SK-N-SH (cell line): ENCODE data around the gene WDR27. TPM values are rescaled to one million over a fixed set of nuclear protein-coding genes. Genes with fewer than 3 reads are reported as not detected.

Experiments used
- CTCF ChIA-PET: fragments of 300-600, 350-600 bp; formaldehyde crosslinking; extraction: SDS; loops from one replicate; lab custom pipeline; 2021; lab: Yijun Ruan, JAX
- POLR2A ChIA-PET: fragments of 350-600 bp; sonication (Branson Sonifier 250); formaldehyde crosslinking; extraction: SDS; loops from one replicate; lab custom pipeline; 2020; ENCODE audit warnings: antibody characterized with exemption, inconsistent platforms; lab: Yijun Ruan, JAX
- DNase-seq: peaks from one replicate; pipeline ENCODE4 v3.0.0; 2012
- H2AFZ ChIP-seq: fragments of 200-600 bp; sonication (generic); 2 replicates; pipeline ENCODE4 v1.8.1; 2016; ENCODE audit warnings: antibody characterized with exemption, mild to moderate bottlenecking, low read depth
- H3F3A ChIP-seq: fragments of 200-600 bp; sonication (generic); replicated peaks from 2 replicates; pipeline ENCODE3; 2016; ENCODE audit warnings: antibody characterized with exemption, mild to moderate bottlenecking; ENCODE audit not compliant: insufficient read depth
- H3K27ac ChIP-seq, 2 experiments: fragments of 200-500 bp in 1 of 2; fragments of 200-600 bp in 1 of 2; sonication (Bioruptor generic) in 1 of 2; sonication (generic), shearing (Covaris generic) in 1 of 2; 2 replicates each; pipeline versions ENCODE4 v1.5.1 to v1.6.1; 2014 to 2016; ENCODE audit warnings: low read depth in 2 of 2, inconsistent platforms in 1 of 2, low read length in 1 of 2, mild to moderate bottlenecking in 1 of 2, mixed read lengths in 1 of 2
- H3K27me3 ChIP-seq: fragments of 200-600 bp; sonication (generic), shearing (Covaris generic); 2 replicates; pipeline ENCODE4 v1.6.1; 2016; ENCODE audit warnings: mixed run types; ENCODE audit not compliant: insufficient read depth
- H3K36me3 ChIP-seq, 2 experiments: fragments of 200-500 bp in 1 of 2; fragments of 200-600 bp in 1 of 2; sonication (Bioruptor generic) in 1 of 2; sonication (generic) in 1 of 2; replicated peaks in 1 of 2; 2 replicates each; pipeline versions ENCODE3 to v1.5.1; 2014 to 2016; ENCODE audit warnings: low read length in 1 of 2, mild to moderate bottlenecking in 1 of 2; ENCODE audit not compliant: insufficient read depth in 2 of 2, control insufficient read depth in 1 of 2
- H3K4me1 ChIP-seq, 2 experiments: fragments of 200-500 bp in 1 of 2; fragments of 200-600 bp in 1 of 2; sonication (Bioruptor generic) in 1 of 2; sonication (generic), shearing (Covaris generic) in 1 of 2; 2 replicates each; pipeline versions ENCODE4 v1.5.1 to v1.6.1; 2014 to 2016; ENCODE audit warnings: low read depth in 1 of 2, low read length in 1 of 2, mixed run types in 1 of 2; ENCODE audit not compliant: insufficient read depth in 2 of 2, control insufficient read depth in 1 of 2
- H3K4me2 ChIP-seq: fragments of 200-600 bp; sonication (generic), shearing (Covaris generic); 2 replicates; pipeline ENCODE4 v1.6.1; 2017; ENCODE audit warnings: mixed run types
- H3K4me3 ChIP-seq, 2 experiments: fragments of 200-500 bp in 1 of 2; fragments of 200-600 bp in 1 of 2; sonication (Bioruptor generic) in 1 of 2; sonication (generic), shearing (Covaris generic) in 1 of 2; 2 replicates each; pipeline versions ENCODE4 v1.5.1 to v1.8.1; 2014 to 2016; ENCODE audit warnings: low read depth in 2 of 2, inconsistent platforms in 1 of 2, low read length in 1 of 2, mild to moderate bottlenecking in 1 of 2, mixed read lengths in 1 of 2, moderate library complexity in 1 of 2
- H3K79me2 ChIP-seq: fragments of 200-600 bp; sonication (generic); 2 replicates; pipeline ENCODE4 v1.8.1; 2017; ENCODE audit warnings: mild to moderate bottlenecking; ENCODE audit not compliant: insufficient read depth
- H3K9ac ChIP-seq: fragments of 200-600 bp; sonication (generic); 2 replicates; pipeline ENCODE4 v1.6.1; 2017; ENCODE audit warnings: mixed run types
- H3K9me2 ChIP-seq: fragments of 200-600 bp; sonication (generic); 2 replicates; pipeline ENCODE4 v1.6.1; 2017; ENCODE audit warnings: mixed run types
- H3K9me3 ChIP-seq: fragments of 200-600 bp; sonication (generic); 2 replicates; pipeline ENCODE4 v1.6.1; 2017; ENCODE audit warnings: mixed run types, mild to moderate bottlenecking, moderate library complexity
- H4K20me1 ChIP-seq: fragments of 200-600 bp; sonication (generic); 2 replicates; pipeline ENCODE4 v1.6.1; 2017; ENCODE audit warnings: mild to moderate bottlenecking, mixed run types; ENCODE audit not compliant: insufficient read depth
- EP300 ChIP-seq, 2 experiments: IDR thresholded peaks; 2 replicates each; pipeline versions ENCODE4 v1.4.0 to v1.6.1; 2012; ENCODE audit warnings: borderline replicate concordance in 1 of 2, low read depth in 1 of 2, low read length in 1 of 2
- EZH2phosphoT487 ChIP-seq: fragments of 200-600 bp; sonication (generic); IDR thresholded peaks from 2 replicates; pipeline ENCODE4 v1.6.1; 2017; ENCODE audit warnings: low read depth, mixed run types, mild to moderate bottlenecking, antibody characterized with exemption, moderate library complexity, borderline replicate concordance
- FOSL2 ChIP-seq: IDR thresholded peaks from 2 replicates; pipeline ENCODE4 v1.4.0; 2012; ENCODE audit warnings: low read depth, mild to moderate bottlenecking, moderate library complexity, borderline replicate concordance
- FOXJ3 ChIP-seq: sonication (generic); formaldehyde crosslinking; IDR thresholded peaks from 2 replicates; pipeline ENCODE4 v1.5.1; 2020; ENCODE audit warnings: mild to moderate bottlenecking, missing genetic modification reagents
- GABPA ChIP-seq: IDR thresholded peaks from 2 replicates; pipeline ENCODE4 v1.4.0; 2012; ENCODE audit warnings: low read depth, mild to moderate bottlenecking
- GATA2 ChIP-seq: sonication (generic); formaldehyde crosslinking; IDR thresholded peaks from 2 replicates; pipeline ENCODE4 v1.5.0; 2020; ENCODE audit warnings: mild to moderate bottlenecking, missing genetic modification reagents
- JUND ChIP-seq: IDR thresholded peaks from 2 replicates; pipeline ENCODE4 v1.4.0; 2012
- MEF2A ChIP-seq: IDR thresholded peaks from 2 replicates; pipeline ENCODE4 v1.4.0; 2012; ENCODE audit warnings: low read depth, borderline replicate concordance
- POLR2AphosphoS5 ChIP-seq: IDR thresholded peaks from 2 replicates; pipeline ENCODE4 v1.6.1; 2012; ENCODE audit warnings: low read depth, low read length
- RAD21 ChIP-seq: IDR thresholded peaks from 2 replicates; pipeline ENCODE4 v1.6.1; 2012; ENCODE audit warnings: mild to moderate bottlenecking, low read length
- RFX5 ChIP-seq: IDR thresholded peaks from 2 replicates; pipeline ENCODE4 v1.6.1; 2012; ENCODE audit warnings: mild to moderate bottlenecking, improper control_type of control experiment, low read length
- RXRA ChIP-seq: IDR thresholded peaks from 2 replicates; pipeline ENCODE4 v1.4.0; 2012; ENCODE audit warnings: low read depth, mild to moderate bottlenecking, borderline replicate concordance
- SIN3A ChIP-seq: IDR thresholded peaks from 2 replicates; pipeline ENCODE4 v1.6.1; 2012; ENCODE audit warnings: low read depth, mild to moderate bottlenecking, low read length, moderate library complexity, borderline replicate concordance
- SMC3 ChIP-seq: IDR thresholded peaks from 2 replicates; pipeline ENCODE4 v1.6.1; 2012; ENCODE audit warnings: low read depth, low read length, improper control_type of control experiment
- TAF1 ChIP-seq: IDR thresholded peaks from 2 replicates; pipeline ENCODE4 v1.6.1; 2012; ENCODE audit warnings: low read depth, mild to moderate bottlenecking, low read length, moderate library complexity, borderline replicate concordance
- TCF12 ChIP-seq: IDR thresholded peaks from 2 replicates; pipeline ENCODE4 v1.4.0; 2012
- WGBS: methylation state at CpG from one replicate; pipeline ENCODE4 v1.1.6; 2017; ENCODE audit warnings: low lambda C conversion rate; 5-methylcytosine and 5-hydroxymethylcytosine counted together
- polyA plus RNA-seq, 3 experiments: library from polyadenylated mRNA; depleted of rRNA; stranded (reverse); fragments of >200 nt; gene quantifications; 2 replicates each; pipeline ENCODE4 v1.2.3, GENCODE V29; 2012
- TF ChIP-seq, protein P1 (sequence below): IDR thresholded peaks from 2 replicates; pipeline ENCODE4 v1.4.0; 2012; ENCODE audit warnings: low read depth, borderline replicate concordance
- TF ChIP-seq, protein P2 (sequence below): IDR thresholded peaks from 2 replicates; pipeline ENCODE4 v1.6.1; 2012; ENCODE audit warnings: mild to moderate bottlenecking, low read depth, low read length, moderate library complexity
- TF ChIP-seq, protein P3 (sequence below): IDR thresholded peaks from 2 replicates; pipeline ENCODE4; 2012

The WDR27 gene
- polyA plus RNA-seq, 1 of the 3 experiments (the other 2 are of a cell fraction) = 55.6 TPM

DNA sequence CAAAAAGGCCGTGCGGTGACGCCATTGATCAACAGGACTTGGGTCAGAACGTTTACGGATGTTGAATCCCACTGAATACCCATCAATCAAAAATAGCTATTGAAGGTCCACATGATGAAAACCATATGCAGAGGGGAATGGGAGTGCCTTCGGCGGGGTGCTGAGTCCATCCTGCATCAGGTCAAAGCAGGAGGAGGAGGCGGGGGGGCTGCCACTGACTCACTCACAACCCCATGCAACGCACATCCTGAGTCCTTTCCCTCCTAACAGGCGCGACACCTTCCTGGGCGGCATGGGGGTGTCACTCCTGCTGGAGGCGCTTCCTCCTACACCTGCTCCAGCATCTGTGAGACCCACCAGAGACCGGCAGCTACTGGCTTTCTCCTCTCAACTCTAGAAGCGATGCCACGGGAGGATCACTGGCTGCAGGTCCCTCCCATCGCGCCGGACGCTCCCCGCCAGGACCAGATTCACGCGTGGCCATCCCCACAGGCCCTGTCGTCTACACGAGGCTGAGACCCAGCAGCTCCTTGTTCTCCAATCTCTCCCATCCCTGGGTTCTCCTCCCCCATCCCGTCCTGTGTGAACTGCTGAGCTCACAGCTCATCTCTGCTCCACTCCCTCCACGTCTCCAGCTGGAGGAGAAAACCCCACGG, 277.6 kb downstream of the WDR27 start (continued):
- TF ChIP-seq, protein P1, sequence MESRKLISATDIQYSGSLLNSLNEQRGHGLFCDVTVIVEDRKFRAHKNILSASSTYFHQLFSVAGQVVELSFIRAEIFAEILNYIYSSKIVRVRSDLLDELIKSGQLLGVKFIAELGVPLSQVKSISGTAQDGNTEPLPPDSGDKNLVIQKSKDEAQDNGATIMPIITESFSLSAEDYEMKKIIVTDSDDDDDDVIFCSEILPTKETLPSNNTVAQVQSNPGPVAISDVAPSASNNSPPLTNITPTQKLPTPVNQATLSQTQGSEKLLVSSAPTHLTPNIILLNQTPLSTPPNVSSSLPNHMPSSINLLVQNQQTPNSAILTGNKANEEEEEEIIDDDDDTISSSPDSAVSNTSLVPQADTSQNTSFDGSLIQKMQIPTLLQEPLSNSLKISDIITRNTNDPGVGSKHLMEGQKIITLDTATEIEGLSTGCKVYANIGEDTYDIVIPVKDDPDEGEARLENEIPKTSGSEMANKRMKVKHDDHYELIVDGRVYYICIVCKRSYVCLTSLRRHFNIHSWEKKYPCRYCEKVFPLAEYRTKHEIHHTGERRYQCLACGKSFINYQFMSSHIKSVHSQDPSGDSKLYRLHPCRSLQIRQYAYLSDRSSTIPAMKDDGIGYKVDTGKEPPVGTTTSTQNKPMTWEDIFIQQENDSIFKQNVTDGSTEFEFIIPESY = no peak
- TF ChIP-seq MEF2A (no peak), JUND (0 out of 2 replicates have a peak, but pooled peaks have one; percentile 10)

DNA sequence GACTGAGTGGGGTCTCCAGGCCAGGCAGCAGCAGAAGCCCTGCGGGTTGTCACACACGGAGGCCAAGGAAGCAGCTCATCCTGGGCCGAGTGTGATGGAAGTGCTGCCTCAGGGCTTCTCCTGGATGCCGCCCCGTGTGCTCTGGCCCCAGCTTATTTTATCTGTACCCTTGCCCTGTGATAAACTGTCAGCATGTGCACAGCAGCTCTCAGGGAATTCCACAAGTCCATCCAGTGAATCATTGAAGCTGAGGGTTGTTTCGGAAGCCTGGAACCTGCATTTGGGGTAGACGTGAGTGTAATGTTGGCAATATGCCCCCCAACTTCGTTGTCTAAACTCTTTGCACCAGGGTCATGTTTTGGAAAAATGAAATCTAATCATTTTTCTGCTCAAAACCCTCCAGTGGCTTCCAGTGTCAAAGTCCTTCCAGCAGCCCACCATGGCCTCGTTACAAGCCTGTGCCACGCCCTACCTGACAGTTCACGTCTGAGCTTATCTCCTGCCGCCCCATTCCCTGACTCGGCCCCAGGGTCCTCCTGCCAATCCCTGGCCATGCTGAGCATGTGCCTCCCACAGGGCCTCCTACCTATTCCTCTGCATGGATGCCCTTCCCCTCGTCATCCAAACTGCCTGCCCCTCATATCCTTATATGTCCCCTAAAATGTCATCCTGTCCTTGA, 280.1 kb downstream of the WDR27 start:
- 72% methylated on average over 14 of the region's 14 CpGs for WGBS
- no peak overlapping the region for H2AFZ ChIP-seq
- no peak overlapping the region for H3K4me2 ChIP-seq
- H3K79me2 ChIP-seq = no peaks in the 10 kb centered on the region
- peaks cover 0 to 10% of the 10 kb centered on the region in 2 experiments; a peak in 1 of 4 replicates for H3K4me1 ChIP-seq
- ChIA-PET POLR2A (no interaction called here), CTCF (interaction anchor here (1.0 to 1.4 kb wide), 4 partner anchors 14 to 70 kb away, joined by 3 to 4 read pairs (median 3); no protein-coding TSS in a partner anchor)
- no peak overlapping the region for H3K9ac ChIP-seq
- H3K36me3 ChIP-seq = peaks cover 0 to 5% of the 10 kb centered on the region in 2 experiments
- H3K27me3 ChIP-seq = no peaks in the 10 kb centered on the region
- no peaks in the 10 kb centered on the region for H3F3A ChIP-seq
- no peak for DNase-seq
- H3K9me2 ChIP-seq = no peaks in the 10 kb centered on the region
- H3K4me3 ChIP-seq = no peak overlapping the region
- TF ChIP-seq RAD21 = no peak
- TF ChIP-seq GATA2 (CRISPR knock-in tag) = no peak
- TF ChIP-seq SMC3 = no peak
- no peak for TF ChIP-seq TAF1
- TF ChIP-seq RFX5 = no peak
- TF ChIP-seq EP300 (IDR thresholded peaks at IDR 0.05; ENCODE audit: borderline replicate concordance in 1 of 2, low read depth in 1 of 2, low read length in 1 of 2) = no peak
- no peak for TF ChIP-seq SIN3A
- no peak for TF ChIP-seq EZH2phosphoT487
- TF ChIP-seq, protein P2, sequence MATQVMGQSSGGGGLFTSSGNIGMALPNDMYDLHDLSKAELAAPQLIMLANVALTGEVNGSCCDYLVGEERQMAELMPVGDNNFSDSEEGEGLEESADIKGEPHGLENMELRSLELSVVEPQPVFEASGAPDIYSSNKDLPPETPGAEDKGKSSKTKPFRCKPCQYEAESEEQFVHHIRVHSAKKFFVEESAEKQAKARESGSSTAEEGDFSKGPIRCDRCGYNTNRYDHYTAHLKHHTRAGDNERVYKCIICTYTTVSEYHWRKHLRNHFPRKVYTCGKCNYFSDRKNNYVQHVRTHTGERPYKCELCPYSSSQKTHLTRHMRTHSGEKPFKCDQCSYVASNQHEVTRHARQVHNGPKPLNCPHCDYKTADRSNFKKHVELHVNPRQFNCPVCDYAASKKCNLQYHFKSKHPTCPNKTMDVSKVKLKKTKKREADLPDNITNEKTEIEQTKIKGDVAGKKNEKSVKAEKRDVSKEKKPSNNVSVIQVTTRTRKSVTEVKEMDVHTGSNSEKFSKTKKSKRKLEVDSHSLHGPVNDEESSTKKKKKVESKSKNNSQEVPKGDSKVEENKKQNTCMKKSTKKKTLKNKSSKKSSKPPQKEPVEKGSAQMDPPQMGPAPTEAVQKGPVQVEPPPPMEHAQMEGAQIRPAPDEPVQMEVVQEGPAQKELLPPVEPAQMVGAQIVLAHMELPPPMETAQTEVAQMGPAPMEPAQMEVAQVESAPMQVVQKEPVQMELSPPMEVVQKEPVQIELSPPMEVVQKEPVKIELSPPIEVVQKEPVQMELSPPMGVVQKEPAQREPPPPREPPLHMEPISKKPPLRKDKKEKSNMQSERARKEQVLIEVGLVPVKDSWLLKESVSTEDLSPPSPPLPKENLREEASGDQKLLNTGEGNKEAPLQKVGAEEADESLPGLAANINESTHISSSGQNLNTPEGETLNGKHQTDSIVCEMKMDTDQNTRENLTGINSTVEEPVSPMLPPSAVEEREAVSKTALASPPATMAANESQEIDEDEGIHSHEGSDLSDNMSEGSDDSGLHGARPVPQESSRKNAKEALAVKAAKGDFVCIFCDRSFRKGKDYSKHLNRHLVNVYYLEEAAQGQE = no peak
- TF ChIP-seq, protein P3, sequence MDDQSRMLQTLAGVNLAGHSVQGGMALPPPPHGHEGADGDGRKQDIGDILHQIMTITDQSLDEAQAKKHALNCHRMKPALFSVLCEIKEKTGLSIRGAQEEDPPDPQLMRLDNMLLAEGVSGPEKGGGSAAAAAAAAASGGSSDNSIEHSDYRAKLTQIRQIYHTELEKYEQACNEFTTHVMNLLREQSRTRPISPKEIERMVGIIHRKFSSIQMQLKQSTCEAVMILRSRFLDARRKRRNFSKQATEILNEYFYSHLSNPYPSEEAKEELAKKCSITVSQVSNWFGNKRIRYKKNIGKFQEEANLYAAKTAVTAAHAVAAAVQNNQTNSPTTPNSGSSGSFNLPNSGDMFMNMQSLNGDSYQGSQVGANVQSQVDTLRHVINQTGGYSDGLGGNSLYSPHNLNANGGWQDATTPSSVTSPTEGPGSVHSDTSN = no peak
- TF ChIP-seq JUND = no peak
- TF ChIP-seq FOXJ3 (CRISPR knock-in tag) = no peak
- TF ChIP-seq POLR2AphosphoS5 = no peak
- TF ChIP-seq GABPA = no peak
- TF ChIP-seq TCF12 = no peak
- TF ChIP-seq FOSL2 = no peak
- TF ChIP-seq RXRA = no peak
- no peaks in the 10 kb centered on the region for H4K20me1 ChIP-seq
- no peaks in the 10 kb centered on the region for H3K9me3 ChIP-seq
- H3K27ac ChIP-seq = no peak overlapping the region
